Measurements from ENCODE around the gene KCND3.
A peak's percentile ranks its signal among the peaks of the same experiment; 100 is the strongest.

Gene KCND3

GRCh38 chr1:111909030-111909429 is 80.4 kb downstream of the KCND3 start:
- DNase-seq, result peak; percentile 70

GRCh38 chr1:111908011-111908621 is 81.4 kb downstream of the KCND3 start:
- no peak for DNase-seq

GRCh38 chr1:111907321-111907720 is 82.1 kb downstream of the KCND3 start:
- DNase-seq, result no peak

GRCh38 chr1:111906816-111907215 is 82.7 kb downstream of the KCND3 start:
- no peak for DNase-seq

GRCh38 chr1:111906111-111906510 is 83.4 kb downstream of the KCND3 start:
- DNase-seq, result no peak

GRCh38 chr1:111904478-111905218 is 84.8 kb downstream of the KCND3 start:
- DNase-seq, result peak; percentile 94

- no peak for DNase-seq
Observed at GRCh38 chr1:111903871-111904449, 85.5 kb downstream of the KCND3 start.

GRCh38 chr1:111903148-111903870 is 86.2 kb downstream of the KCND3 start:
- DNase-seq, result no peak

- DNase-seq, result no peak
Observed at GRCh38 chr1:111895469-111895868, 94.0 kb downstream of the KCND3 start.

- no peak for DNase-seq
Observed at GRCh38 chr1:111895017-111895416, 94.5 kb downstream of the KCND3 start.

- no peak for DNase-seq
Observed at GRCh38 chr1:111894497-111894896, 95.0 kb downstream of the KCND3 start.

- no peak for DNase-seq
Observed at GRCh38 chr1:111891566-111891965, 97.9 kb downstream of the KCND3 start.

- DNase-seq, result peak; percentile 23
Observed at GRCh38 chr1:111888740-111889376, 100.6 kb downstream of the KCND3 start.

- DNase-seq, result no peak
Observed at GRCh38 chr1:111887875-111888274, 101.6 kb downstream of the KCND3 start.

- DNase-seq, result peak; percentile 38
Observed at GRCh38 chr1:111887385-111887784, 102.1 kb downstream of the KCND3 start.

GRCh38 chr1:111886741-111887140 is 102.7 kb downstream of the KCND3 start:
- DNase-seq, result no peak

- no peak for DNase-seq
Observed at GRCh38 chr1:111884772-111885443, 104.6 kb downstream of the KCND3 start.

- peak; percentile 63 for DNase-seq
Observed at GRCh38 chr1:111882986-111883560, 106.4 kb downstream of the KCND3 start.

- no peak for DNase-seq
Observed at GRCh38 chr1:111882559-111882958, 106.9 kb downstream of the KCND3 start.

- peak; percentile 98 for DNase-seq
Observed at GRCh38 chr1:111880881-111881837, 108.3 kb downstream of the KCND3 start.

- no peak for DNase-seq
Observed at GRCh38 chr1:111879081-111879480, 110.4 kb downstream of the KCND3 start.

Data from NCI-H1092 treated with DMSO at 0.1 percent for 48 hours (cell line).